ENCODE results near the gene GRB10.
"Not testable (repeated sequence)": the region's sequence is repeated elsewhere in the genome, so short reads cannot be mapped to it uniquely, and the experiment has no call there.

DNA sequence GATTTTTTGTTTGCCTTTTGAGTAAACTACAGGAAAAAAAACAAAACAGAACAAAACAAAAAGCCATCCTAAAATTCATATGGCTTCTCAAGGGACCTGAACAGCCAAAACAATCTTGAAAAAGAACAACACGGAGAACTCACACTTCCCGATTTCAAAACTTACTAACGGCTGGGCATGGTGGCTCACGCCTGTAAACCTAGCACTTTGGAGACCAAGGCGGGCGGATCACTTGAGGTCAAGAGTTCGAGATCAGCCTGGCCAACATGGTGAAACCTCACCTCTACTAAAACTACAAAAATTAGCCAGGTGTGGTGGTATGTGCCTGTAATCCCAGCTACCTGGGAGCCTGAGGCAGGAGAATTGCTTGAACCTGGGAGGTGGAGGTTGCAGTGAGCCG is 46.9 kb downstream of the GRB10 start:
- TF ChIP-seq, protein P1, sequence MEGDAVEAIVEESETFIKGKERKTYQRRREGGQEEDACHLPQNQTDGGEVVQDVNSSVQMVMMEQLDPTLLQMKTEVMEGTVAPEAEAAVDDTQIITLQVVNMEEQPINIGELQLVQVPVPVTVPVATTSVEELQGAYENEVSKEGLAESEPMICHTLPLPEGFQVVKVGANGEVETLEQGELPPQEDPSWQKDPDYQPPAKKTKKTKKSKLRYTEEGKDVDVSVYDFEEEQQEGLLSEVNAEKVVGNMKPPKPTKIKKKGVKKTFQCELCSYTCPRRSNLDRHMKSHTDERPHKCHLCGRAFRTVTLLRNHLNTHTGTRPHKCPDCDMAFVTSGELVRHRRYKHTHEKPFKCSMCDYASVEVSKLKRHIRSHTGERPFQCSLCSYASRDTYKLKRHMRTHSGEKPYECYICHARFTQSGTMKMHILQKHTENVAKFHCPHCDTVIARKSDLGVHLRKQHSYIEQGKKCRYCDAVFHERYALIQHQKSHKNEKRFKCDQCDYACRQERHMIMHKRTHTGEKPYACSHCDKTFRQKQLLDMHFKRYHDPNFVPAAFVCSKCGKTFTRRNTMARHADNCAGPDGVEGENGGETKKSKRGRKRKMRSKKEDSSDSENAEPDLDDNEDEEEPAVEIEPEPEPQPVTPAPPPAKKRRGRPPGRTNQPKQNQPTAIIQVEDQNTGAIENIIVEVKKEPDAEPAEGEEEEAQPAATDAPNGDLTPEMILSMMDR (IDR thresholded peaks at IDR 0.05) = not testable (repeated sequence)
- TF ChIP-seq POLR2A (IDR thresholded peaks at IDR 0.05) = not testable (repeated sequence)

All from testis (tissue), 2 donors.